ENCODE results near the gene PCDHGB3. TPM values are rescaled to one million over a fixed set of nuclear protein-coding genes. Genes with fewer than 3 reads are reported as not detected.

The PCDHGB3 gene
- total and polyA plus RNA-seq, 12 donors = 0.39 to 14.0 (median 9.0) TPM

DNA sequence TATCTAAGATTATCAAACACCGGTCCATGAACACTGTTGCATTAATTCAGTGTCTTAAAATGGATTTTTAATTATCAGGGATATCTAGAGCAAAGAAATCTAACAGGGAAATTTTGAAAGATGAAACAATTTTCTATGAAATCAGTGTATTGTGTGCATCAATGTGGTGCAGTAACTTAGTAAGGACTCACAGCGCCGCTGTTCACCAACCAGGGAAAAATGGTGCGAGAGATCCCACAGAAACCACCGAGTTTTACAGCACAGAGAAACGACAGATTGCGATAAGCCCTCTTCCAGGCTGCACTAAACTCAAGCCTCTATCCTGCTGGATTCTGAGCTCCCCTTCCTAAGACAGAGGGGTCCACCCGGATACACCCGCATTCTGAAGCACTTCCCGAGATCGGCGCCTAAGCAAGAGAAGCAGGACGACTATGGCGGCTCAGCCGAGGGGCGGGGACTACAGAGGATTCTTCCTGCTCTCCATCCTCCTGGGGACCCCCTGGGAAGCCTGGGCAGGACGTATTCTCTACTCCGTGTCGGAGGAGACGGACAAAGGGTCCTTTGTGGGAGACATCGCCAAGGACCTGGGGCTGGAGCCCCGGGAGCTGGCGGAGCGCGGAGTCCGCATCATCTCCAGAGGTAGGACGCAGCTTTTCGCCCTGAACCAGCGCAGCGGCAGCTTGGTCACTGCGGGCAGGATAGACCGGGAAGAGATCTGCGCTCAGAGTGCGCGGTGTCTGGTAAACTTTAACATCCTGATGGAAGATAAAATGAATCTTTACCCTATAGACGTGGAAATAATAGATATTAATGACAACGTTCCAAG, 12.6 kb downstream of the PCDHGB3 start, which contains the start of gene PCDHGA7:
PCDHGA7 (plus strand) TSS at position 274 of the 826 bp plus-strand sequence; CDS start at position 432, 158 bp downstream.
- peak within 1 kb of the TSS in 7 of 10 donors; percentile 17 to 41 (median 34) for H3K4me3 ChIP-seq
- TF ChIP-seq, protein P1, sequence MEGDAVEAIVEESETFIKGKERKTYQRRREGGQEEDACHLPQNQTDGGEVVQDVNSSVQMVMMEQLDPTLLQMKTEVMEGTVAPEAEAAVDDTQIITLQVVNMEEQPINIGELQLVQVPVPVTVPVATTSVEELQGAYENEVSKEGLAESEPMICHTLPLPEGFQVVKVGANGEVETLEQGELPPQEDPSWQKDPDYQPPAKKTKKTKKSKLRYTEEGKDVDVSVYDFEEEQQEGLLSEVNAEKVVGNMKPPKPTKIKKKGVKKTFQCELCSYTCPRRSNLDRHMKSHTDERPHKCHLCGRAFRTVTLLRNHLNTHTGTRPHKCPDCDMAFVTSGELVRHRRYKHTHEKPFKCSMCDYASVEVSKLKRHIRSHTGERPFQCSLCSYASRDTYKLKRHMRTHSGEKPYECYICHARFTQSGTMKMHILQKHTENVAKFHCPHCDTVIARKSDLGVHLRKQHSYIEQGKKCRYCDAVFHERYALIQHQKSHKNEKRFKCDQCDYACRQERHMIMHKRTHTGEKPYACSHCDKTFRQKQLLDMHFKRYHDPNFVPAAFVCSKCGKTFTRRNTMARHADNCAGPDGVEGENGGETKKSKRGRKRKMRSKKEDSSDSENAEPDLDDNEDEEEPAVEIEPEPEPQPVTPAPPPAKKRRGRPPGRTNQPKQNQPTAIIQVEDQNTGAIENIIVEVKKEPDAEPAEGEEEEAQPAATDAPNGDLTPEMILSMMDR (IDR thresholded peaks at IDR 0.05) = peak in 5 of 9 donors; percentile 11 to 30 (median 21)
- peaks cover 0 to 36% (median 0%) of the 10 kb centered on the region in 9 donors for H3K36me3 ChIP-seq
- peaks cover 0 to 6% (median 0%) of the 10 kb centered on the region in 9 donors for H3K4me1 ChIP-seq
- H3K27ac ChIP-seq = no peak within 1 kb of the TSS
- intact Hi-C loops (cut with DNase I) = no loop called here
- DNase-seq (no peak), ATAC-seq (peak in 4 of 8 donors; percentile 15 to 50 (median 38))
- H3K27me3 ChIP-seq = peaks cover 0 to 39% (median 0%) of the 10 kb centered on the region in 7 donors
- H3K9me3 ChIP-seq = peaks cover 0 to 100% (median 47%) of the 10 kb centered on the region in 11 donors
- WGBS, 2 donors = 21 to 24% methylated on average over 37 of the region's 37 CpGs

DNA sequence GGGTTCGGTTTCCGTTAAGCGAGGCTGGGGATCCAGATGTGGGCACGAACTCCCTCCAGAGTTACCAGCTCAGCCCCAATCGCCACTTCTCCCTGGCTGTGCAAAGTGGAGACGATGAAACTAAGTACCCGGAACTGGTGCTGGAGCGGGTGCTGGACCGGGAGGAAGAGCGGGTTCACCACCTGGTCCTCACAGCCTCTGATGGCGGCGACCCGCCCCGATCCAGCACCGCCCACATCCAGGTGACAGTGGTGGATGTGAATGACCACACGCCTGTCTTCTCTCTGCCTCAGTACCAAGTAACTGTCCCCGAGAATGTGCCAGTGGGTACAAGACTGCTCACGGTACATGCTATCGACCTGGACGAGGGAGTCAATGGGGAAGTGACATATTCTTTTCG, 13.3 kb downstream of the PCDHGB3 start:
- ATAC-seq = no peak
- peaks cover 0 to 6% (median 0%) of the 10 kb centered on the region in 9 donors for H3K4me1 ChIP-seq
- H3K36me3 ChIP-seq = peaks cover 0 to 30% (median 0%) of the 10 kb centered on the region in 9 donors
- H3K4me3 ChIP-seq = peak overlapping the region in 3 of 10 donors; percentile 34 to 37 (median 34)
- peaks cover 0 to 41% (median 0%) of the 10 kb centered on the region in 7 donors for H3K27me3 ChIP-seq
- H3K9me3 ChIP-seq = peaks cover 0 to 97% (median 43%) of the 10 kb centered on the region in 11 donors
- DNase-seq = no peak
- H3K27ac ChIP-seq = no peak overlapping the region
- intact Hi-C loops (cut with DNase I) = no loop called here
- 47 to 48% methylated on average over 21 of the region's 21 CpGs for WGBS, 2 donors
- TF ChIP-seq, protein P1 (IDR thresholded peaks at IDR 0.05) = no peak

DNA sequence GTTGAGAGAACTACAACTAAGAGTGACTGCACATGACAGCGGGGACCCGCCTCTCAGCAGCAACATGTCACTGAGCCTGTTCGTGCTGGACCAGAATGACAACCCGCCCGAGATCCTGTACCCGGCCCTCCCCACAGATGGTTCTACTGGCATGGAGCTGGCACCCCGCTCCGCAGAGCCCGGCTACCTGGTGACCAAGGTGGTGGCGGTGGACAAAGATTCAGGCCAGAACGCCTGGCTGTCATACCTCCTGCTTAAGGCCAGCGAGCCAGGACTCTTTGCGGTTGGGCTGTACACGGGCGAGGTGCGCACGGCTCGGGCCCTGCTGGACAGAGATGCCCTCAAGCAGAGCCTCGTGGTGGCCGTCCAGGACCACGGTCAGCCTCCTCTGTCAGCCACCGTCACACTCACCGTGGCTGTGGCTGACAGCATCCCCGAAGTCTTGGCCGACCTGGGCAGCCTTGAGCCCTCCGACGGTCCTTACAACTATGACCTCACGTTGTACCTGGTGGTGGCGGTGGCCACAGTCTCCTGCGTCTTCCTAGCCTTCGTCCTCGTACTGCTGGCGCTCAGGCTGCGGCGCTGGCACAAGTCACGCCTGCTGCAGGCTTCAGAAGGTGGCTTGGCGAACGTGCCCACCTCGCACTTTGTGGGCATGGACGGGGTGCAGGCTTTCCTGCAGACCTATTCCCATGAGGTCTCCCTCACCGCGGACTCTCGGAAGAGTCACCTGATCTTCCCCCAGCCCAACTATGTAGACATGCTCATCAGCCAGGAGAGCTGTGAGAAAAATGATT, 14.6 kb downstream of the PCDHGB3 start:
- Histone ChIP-seq H3K4me3 (no peak overlapping the region), H3K36me3 (peaks cover 0 to 27% (median 0%) of the 10 kb centered on the region in 9 donors), H3K9me3 (peaks cover 0 to 97% (median 53%) of the 10 kb centered on the region in 11 donors), H3K4me1 (peaks cover 0 to 6% (median 0%) of the 10 kb centered on the region in 9 donors), H3K27ac (no peak overlapping the region), H3K27me3 (peaks cover 0 to 54% (median 0%) of the 10 kb centered on the region in 7 donors)
- peak in 1 of 8 donors; percentile 17 for ATAC-seq
- intact Hi-C loops (cut with DNase I) = no loop called here
- no peak for DNase-seq
- WGBS, 2 donors = 49 to 58% methylated on average over 43 of the region's 43 CpGs
- TF ChIP-seq, protein P1 (IDR thresholded peaks at IDR 0.05) = no peak

Measured in heart right ventricle (tissue), 16 donors.